NCI-H146 treated with DMSO at 0.1 percent for 48 hours (cell line): ENCODE data around the gene SIGLEC7.

Experiments
- DNase-seq: peaks from one replicate; lab custom pipeline; 2025; ENCODE audit not compliant: unreplicated experiment; lab: John Stamatoyannopoulos, UW

Gene SIGLEC7

DNA sequence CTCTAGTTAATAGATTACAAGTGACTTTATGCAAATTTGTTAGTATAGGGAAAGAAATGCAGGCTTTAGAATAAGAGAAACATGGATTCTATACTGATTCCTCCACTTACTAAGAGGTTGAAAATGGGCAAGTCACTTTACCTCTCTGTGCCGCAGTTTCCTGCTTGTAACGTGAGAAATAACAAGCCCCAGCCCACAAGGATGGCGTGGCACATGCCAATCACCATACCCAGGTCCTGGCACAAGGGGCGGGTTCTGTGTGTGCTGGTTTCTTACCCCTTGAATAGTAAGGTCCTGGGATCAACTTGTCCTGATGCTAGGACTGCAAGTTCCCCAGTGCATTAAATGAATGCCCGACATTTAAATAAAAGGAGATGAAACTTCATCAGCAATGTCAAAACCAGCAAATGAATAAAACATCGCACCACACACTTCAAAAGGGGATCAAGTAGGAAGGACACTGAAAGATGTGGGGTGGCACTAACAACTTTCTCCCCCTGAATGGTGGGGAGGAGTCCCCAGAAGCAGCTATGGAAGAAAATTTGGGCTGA is 25.3 kb upstream of the SIGLEC7 start:
- no peak for DNase-seq

DNA sequence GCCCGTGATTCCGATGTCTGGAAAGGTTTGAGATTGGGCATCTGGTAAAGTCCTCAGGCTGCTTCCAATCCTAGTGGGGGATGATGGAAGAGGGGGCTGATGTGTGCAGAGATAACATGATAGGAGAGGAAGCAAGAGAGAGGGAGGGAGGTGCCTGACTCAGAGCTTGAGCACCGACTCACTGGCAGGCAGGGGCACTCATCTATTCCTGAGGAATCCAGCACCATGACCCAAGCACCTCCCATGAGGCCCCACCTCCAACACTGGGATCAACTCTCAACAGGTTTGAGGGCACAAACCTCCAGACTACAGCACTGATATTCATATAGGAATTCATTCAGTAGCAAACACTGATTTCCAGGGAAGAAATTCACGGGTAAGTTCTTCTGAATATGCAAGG is 23.0 kb upstream of the SIGLEC7 start:
- DNase-seq, result no peak

DNA sequence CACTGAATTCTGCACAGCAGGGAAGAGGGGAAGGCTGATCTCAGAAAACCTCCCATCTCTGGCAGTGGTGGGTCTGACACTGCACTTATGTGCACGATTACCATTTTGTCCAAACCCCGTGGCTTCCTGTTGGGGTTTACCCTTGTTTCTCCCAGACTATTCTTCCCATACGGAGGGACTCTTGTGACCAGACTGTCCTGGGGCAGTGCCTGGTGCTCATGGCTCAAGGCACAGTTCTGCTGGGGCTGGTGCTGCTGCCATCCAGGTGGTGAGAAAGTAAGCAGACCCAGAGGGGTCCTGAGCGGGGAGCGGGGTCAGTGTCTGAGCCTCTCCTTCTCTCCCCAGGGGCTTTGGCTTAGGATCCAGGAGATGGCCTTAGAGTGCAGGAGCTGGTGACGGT is 22.5 kb upstream of the SIGLEC7 start:
- no peak for DNase-seq

DNA sequence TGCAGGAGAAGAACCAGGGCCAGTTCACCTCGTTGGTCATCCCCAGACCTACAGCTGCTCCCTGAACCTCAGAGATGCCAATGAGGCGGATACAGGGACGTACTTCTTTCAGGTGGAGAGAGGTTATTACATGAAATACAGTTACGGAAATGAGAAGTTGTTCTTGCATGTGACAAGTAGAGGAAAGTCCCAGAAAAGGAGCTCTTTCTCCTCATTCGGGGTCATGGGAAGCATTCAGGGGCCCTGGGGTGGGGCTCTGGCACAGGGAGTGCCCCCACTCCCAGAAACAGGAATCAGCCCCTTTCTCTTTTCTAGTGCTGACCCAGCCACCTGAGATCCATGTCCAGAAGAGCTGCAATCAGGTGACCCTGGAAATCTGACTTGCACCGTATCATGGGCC is 21.9 kb upstream of the SIGLEC7 start:
- DNase-seq, result no peak

DNA sequence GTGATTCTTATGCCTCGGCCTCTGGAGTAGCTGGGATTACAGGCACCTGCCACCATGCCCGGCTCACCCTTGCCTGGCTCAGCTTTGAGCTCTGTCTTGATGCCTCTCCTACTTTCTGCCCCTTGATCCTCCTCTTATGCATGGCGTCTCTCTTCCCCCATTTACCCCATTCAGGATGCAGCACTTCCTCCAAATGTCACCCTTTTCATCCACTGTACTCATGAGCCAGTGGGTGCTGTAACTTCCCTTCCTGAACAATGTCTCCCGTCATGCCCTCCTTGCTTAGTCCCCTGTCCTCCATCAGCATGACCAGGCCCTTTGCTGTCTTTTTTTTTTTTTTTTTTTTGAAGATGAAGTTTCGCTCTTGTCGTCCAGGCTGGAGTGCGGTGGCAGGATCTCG is 20.8 kb upstream of the SIGLEC7 start:
- DNase-seq, result no peak

DNA sequence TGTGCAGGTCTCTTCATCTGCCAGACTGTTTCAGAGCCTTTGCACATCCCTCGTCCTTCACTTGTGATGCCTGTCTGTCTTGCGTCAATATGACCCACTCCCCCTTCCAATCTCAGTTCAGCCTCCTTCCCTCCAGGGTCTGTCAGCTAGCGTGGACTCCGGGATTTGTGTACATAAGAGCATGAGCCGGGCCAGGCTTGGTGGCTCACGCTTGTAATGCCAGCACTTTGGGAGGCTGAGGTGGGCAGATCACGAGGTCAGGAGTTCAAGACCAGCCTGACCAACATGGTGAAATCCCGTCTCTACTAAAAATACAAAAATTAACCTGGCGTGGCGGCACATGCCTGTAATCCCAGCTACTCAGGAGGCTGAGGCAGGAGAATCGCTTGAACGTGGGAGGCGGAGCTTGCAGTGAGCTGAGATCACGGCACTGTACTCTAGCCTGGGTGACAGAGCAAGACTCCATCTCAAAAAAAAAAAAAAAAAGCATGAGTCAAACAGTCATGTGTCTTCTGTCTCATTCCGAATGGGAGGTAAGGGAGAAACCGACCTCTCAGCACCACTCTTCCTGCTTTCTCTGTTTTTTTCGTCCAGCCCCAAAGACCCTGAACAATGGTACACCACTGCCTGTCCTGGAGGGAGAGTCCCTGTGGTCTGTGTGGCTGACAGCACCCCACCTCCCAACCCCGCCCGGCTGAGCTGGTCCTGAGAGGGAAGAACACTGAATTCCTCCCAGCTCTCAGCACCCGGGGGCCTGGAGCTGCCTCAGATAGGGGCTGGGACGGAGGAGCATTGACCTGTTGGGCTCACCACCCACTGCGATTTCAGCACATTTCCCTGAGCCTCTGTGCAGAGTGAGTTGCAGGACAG is 19.8 kb upstream of the SIGLEC7 start:
- DNase-seq, result no peak

DNA sequence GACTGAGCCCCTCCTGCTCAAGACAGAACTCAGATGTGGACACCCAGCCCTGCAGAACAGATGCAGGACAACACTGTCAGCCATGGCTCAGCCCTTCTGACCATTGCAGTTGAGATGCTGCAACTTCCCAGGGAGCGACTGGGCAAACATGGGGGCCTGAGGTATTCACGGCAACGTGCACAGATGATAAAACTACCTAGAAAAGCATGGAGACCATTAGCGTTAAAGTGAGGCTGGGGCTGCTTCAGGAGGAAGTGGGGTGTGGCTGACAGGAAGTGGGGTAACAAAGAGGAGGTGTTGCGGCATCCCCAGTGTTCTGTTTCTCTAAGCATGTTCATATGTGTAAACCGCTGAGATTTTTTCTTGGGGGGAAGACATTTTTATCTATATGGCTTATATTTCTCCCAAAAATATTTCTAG is 18.7 kb upstream of the SIGLEC7 start:
- no peak for DNase-seq

DNA sequence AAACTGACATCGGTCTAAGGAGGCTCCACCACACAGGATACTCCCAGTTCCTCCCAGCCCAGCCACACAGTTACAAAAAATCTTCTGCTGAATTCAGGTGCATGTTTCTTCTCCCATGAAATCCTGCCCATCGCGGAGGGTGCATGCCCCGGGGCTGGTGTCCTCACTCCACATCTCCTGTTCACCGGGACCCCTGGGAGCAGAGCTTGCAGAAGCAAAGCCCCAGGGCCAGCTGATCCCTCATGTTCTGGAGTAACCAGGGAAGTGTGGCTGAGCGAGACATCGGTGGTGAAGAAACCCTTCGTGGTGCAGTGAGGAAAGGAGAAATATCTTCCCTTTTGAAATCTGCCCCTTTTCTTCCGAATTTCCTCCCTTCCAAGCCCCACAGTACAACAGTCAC is 18.3 kb upstream of the SIGLEC7 start:
- DNase-seq, result no peak

DNA sequence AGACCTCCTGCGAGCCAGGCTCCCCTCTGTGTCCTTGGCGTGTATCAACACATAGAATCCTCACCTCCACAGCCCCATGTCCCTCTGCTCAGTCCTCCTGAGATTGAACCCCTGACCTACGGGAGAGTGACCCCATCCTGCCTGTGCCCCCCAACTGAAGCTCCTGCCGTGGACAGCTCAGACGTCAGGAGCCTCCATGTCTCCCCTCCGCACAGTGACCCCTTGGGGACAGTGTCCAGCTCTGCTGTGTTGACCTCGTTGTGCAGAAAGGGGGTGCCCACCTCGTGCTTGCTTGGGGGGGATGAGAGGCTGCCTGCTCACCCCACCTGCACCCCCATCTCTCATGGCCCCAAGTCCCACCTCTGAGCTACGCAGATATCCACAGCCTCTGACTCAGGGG is 17.9 kb upstream of the SIGLEC7 start:
- no peak for DNase-seq

DNA sequence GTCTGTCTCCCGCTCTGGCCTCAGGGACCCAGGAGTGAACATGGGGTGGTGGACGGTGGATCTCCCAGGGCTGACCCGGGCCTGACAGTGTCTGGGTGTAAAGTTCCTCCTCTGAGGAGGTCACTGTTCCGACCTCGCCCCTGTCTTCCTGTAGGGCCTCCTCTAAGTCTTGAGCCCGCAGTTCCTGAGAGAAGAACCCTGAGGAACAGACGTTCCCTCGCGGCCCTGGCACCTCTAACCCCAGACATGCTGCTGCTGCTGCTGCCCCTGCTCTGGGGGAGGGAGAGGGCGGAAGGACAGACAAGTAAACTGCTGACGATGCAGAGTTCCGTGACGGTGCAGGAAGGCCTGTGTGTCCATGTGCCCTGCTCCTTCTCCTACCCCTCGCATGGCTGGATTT is 17.4 kb upstream of the SIGLEC7 start, which contains the start of gene SIGLEC9:
TSS of gene SIGLEC9 (plus strand) at position 178 of the 400 bp plus-strand sequence. CDS start at position 247, 69 bp downstream.
- DNase-seq, result no peak

DNA sequence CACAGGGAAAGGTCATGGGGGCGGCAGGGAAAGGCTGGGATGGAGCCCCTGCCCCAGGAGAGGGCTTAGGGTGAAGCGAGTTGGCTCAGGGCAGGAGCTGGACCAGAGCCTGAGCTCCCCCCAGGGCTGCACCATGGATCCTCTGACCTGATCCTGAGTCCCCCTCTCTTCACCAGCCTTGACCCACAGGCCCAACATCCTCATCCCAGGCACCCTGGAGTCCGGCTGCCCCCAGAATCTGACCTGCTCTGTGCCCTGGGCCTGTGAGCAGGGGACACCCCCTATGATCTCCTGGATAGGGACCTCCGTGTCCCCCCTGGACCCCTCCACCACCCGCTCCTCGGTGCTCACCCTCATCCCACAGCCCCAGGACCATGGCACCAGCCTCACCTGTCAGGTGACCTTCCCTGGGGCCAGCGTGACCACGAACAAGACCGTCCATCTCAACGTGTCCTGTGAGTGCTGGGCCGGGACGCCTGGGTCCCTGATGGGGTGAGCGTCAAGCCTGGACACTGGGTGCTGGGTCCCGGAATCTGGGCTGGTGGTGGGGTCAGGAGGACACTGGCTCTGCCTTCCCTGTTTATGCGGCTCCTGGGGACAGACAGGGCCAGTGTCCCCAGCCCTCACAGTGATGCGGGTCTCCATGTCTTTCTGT is 16.6 kb upstream of the SIGLEC7 start:
- DNase-seq, result no peak

DNA sequence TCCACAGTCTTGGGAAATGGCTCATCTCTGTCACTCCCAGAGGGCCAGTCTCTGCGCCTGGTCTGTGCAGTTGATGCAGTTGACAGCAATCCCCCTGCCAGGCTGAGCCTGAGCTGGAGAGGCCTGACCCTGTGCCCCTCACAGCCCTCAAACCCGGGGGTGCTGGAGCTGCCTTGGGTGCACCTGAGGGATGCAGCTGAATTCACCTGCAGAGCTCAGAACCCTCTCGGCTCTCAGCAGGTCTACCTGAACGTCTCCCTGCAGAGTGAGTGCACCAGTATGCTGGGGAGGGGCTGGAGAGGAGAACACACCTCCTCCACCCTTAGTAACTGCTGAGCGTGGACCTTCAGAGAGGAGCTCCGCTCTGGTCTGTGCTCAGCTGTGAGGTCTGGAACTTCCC is 15.1 kb upstream of the SIGLEC7 start:
- DNase-seq, result no peak

DNA sequence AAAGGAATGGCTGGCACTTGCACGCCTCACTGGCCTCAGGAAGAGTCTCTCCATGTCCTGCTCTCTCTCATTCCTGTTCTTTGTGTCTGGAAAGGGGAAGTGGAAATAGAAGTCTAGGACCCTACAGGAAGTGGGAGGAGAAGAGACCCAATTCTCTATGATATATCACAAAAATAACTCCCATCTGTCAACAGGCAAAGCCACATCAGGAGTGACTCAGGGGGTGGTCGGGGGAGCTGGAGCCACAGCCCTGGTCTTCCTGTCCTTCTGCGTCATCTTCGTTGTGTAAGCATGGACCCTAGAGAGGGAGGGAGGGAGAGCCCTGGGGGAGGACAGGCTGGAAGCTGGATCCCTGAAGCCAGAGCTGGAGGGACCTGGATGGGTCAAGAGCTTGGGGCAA is 14.3 kb upstream of the SIGLEC7 start:
- DNase-seq, result no peak

DNA sequence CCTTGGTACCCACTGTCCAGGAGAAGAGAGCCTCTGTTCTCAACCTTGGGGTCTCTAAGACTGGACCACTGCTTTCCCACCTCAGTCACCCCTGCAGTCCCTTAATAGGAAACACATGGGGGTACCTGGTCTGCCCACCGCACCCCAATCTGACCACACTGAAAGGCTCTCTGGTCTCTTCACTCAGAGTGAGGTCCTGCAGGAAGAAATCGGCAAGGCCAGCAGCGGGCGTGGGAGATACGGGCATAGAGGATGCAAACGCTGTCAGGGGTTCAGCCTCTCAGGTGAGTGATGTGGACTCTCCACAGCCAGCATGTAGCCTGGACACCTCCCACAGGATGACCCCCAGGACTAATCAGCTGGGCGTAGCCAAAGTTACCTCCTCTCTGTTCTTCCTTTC is 13.9 kb upstream of the SIGLEC7 start:
- DNase-seq, result no peak

DNA sequence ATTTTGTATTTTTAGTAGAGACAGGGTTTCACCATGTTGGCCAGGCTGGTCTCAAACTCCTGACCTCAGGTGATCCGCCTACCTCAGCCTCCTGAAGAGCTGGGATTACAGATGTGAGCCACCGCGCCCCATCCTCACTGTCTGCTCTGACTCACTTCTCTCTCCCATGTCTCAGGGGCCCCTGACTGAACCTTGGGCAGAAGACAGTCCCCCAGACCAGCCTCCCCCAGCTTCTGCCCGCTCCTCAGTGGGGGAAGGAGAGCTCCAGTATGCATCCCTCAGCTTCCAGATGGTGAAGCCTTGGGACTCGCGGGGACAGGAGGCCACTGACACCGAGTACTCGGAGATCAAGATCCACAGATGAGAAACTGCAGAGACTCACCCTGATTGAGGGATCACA is 12.4 kb upstream of the SIGLEC7 start:
- no peak for DNase-seq

DNA sequence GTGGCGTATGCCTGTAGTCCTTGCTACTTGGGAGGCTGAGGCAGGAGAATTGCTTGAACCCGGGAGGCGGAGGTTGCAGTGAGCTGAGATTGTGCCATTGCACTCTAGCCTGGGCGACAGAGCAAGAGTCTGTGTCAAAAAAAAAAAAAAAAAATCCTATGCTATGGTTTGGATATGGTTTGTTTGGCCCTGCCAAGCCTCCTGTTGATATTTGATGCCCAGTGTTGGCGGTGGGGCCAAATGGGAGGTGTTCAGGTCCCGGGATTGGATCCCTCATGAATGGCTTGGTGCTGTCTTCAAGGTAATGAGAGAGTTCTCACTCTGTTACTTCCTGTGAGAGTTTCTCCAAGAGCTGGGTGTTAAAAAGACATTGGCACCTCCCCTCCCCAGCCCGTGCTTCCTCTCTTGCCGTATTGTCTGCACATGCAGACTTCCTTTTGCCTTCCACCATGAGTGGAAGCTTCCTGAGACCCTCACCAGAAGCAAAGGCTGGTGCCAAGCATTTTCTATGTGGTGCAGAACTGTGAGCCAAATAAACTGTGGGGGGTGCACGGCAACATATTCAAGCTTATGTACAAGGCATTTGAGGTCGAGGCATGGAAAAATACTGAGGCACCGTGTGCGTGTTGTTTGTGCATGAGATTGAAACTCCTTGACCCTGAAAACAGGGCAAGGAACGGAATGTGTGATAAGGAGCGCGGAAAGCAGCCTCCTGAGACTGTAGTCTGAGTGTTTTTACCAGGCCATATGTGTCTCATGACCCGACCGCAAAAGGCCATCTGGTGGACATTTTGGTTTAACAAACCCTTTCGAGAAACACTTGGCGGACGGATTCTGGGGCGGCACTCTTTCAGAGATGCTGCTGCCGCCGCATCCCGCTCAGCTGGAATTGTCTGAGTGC is 10.1 kb upstream of the SIGLEC7 start:
- DNase-seq, result no peak

DNA sequence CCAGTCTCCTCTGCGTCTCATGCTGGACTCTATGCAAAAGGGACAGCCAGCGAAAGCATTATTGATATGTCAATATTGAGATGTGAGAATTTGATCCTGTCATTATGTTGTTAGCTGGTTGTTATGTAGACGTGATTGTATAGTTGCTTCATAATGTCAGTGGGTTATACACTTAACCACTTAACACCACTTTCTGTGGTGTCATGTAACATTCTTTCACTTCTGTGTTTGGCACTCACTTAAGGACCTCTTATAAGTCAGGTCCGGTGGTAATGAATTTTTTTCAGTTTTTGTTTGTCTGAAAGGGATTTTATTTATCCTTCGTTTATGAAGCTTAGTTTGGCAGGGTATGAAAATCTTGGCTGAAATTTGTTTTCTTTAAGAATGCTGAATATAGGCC is 7.1 kb upstream of the SIGLEC7 start:
- no peak for DNase-seq

DNA sequence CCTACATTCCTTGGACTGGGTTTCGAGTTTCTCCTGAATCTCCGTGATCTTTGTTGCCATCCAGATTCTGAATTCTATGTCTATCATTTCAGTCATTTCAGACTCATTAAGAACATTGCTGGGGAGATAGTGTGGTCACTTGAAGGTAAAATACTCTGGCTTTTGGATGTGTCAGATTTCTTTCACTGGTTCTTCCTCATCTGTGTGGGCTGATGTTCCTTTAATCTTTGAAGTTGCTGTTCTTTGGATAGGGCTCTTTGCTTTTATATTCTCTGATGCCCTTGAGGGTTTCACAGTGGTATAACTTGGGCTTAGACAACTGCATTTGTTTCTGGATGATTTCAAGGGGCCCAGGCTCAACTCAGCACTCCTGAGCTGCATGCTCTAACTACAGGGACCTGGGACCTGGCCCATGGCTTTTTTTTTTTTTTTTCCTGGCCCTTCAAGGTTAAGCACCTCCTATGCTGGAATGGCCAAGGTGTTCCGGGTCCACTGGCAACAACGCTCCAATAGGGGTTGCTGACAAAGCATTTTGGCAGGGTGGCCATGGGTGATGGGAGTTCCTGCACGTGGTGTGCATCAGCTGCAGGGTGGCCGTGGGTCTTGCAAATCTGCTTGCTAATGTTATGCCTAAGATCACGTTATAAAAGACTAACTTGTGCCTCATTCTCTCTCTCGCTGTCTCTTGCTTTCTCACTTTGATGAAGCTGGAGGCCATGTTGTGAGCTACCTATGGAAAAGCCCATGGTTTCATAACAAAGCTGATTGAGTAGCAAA is 5.9 kb upstream of the SIGLEC7 start:
- DNase-seq, result no peak

DNA sequence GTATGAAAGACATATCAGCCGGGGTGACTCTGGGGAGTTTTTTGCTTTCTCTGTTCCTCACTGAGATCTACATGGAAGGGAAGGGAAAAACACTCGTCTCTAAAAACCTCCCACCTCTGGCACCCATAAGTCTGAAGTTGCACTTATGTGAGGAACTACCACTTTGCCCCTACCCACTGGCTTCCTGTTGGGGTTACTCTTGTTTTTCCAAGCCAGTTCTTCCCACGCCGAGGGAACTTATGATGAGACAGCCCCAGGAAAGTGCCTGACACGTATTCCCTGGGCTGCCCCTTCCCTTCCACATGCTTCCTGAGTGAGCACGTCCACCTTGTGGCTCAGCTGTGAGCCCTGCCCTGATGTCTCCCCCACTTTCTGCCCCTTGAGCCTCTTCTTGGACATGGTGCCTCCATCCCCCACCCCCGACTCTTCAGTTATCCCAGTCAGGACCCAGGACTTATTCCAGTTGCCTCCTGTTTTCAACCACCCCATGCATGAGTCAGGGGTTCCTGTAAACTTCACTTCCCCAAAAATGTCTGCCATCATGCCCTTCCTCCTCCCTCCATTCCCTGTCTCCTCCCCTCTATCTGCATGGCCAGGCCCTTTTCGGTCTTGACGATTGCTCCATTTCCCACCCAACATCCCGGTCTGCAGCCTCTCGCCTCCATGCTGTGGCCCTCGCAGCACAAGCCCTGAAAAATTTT is 5.1 kb upstream of the SIGLEC7 start:
- no peak for DNase-seq
